ENCODE data around the gene NAV2.

The NAV2 gene

DNA sequence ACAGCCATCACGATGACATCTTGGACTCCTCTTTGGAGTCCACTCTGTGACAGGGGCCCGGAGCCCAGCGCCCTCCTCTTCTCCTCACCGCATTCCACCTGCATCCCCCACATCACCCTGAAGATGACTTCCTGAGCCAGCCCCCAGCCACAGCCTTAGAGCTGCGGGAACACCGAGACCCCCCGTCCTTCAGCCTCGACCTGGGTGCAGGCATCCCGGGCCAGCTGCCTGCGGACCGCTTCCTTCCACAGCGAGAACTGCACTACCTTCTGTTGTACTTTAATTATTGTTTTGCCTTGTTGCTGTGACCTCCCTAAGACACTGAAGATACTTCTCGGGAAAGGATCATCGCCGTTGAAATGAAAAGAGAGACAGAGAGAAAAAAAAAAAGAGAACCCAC is 405.6 kb downstream of the NAV2 start:
- DNase-seq (ENCODE audit: low read depth): no peak
- no peak overlapping the region for H3K4me3 ChIP-seq (ENCODE audit: low read depth, low read length)
- TF ChIP-seq, protein P1, sequence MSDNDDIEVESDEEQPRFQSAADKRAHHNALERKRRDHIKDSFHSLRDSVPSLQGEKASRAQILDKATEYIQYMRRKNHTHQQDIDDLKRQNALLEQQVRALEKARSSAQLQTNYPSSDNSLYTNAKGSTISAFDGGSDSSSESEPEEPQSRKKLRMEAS (IDR thresholded peaks at IDR 0.05; ENCODE audit: low read depth, low read length): no peak
- TF ChIP-seq MYC (IDR thresholded peaks at IDR 0.05; ENCODE audit: low read depth, low read length) (no peak), POLR2A (IDR thresholded peaks at IDR 0.05; ENCODE audit: extremely low read depth, insufficient read length) (no peak)
- TF ChIP-seq, protein P2, sequence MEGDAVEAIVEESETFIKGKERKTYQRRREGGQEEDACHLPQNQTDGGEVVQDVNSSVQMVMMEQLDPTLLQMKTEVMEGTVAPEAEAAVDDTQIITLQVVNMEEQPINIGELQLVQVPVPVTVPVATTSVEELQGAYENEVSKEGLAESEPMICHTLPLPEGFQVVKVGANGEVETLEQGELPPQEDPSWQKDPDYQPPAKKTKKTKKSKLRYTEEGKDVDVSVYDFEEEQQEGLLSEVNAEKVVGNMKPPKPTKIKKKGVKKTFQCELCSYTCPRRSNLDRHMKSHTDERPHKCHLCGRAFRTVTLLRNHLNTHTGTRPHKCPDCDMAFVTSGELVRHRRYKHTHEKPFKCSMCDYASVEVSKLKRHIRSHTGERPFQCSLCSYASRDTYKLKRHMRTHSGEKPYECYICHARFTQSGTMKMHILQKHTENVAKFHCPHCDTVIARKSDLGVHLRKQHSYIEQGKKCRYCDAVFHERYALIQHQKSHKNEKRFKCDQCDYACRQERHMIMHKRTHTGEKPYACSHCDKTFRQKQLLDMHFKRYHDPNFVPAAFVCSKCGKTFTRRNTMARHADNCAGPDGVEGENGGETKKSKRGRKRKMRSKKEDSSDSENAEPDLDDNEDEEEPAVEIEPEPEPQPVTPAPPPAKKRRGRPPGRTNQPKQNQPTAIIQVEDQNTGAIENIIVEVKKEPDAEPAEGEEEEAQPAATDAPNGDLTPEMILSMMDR (IDR thresholded peaks at IDR 0.05; ENCODE audit: low read depth, low read length): no peak

DNA sequence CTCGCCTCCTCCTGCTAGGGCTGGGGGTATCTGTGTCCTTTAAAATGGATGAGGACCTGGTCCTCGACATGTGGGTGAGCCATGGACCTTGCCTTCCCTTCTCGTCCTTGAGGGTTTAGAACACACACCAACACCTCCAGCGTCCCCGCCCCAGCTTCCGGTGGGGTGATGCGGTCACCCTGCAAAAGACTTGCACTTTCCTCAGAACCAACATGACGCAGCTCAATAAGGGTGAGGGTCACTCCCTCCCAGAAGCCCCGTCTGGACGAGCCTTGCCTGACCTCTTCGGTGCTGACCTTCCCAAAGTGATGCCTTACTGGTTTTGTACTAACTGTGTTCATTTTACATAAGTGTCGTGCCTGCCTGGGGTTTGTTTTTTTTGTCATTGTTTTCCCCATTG is 406.7 kb downstream of the NAV2 start:
- H3K4me3 ChIP-seq (ENCODE audit: low read depth, low read length): no peak overlapping the region
- no peak for TF ChIP-seq POLR2A (IDR thresholded peaks at IDR 0.05; ENCODE audit: extremely low read depth, insufficient read length)
- no peak for DNase-seq (ENCODE audit: low read depth)

DNA sequence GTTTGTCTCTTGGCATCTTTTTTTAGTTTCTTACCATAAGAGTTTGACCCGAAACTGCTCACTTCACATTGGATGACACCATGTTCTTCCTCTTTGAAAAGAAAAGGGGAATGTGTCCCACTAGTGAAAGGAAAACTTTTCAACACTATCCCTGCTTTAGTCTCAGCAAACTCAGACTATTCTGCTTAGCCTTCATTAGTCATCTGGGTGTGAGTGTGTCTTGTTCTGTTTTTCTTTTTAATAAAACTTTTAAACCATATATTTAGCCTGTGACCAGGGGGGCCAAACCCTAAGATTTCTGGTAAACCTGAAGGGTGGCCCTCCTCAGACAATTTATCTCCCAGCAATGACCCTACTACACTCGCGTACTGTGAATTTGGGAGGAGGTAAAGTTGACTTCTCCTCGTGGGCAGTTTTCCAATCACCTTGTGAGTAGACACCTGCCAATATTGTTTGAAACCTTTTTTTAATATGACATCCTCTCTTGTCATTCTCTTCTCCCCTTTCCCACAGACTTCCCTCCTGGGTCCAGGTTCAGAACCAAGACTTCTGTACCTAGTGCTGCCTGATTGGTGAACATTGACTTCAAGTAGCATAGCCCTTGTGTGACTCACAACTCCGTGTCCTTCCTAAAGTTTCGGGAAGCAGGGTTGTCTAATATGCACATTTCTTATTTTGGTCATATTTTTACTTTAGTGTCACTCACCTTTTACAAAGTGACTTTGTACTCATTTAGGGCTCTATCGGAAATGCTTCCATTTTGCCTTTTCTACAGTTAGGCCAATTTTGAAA is 407.7 kb downstream of the NAV2 start:
- DNase-seq (ENCODE audit: low read depth): no peak
- TF ChIP-seq, protein P2 (IDR thresholded peaks at IDR 0.05; ENCODE audit: low read depth, low read length): no peak
- TF ChIP-seq MYC (IDR thresholded peaks at IDR 0.05; ENCODE audit: low read depth, low read length): no peak
- no peak for TF ChIP-seq POLR2A (IDR thresholded peaks at IDR 0.05; ENCODE audit: extremely low read depth, insufficient read length)
- TF ChIP-seq, protein P1 (IDR thresholded peaks at IDR 0.05; ENCODE audit: low read depth, low read length): no peak
- H3K4me3 ChIP-seq (ENCODE audit: low read depth, low read length): no peak overlapping the region

DNA sequence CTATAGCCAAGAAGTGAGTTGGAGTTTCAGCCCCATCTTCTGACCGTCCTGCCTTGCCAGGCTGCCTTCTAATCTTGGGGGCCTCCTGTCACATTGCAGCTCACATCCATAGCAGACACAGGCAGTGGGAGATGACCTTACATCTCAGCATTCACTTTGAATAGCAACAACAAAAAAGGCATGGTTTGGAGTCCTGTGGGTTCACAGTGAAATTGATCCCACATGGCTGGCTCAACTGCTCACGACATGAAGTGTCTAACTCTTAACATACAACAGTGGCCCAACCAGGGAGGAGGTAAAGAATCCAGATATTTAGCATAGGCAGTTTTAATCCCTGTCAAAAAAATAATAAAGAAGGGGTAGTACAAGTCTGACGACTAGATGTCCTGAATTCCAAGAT is 409.5 kb downstream of the NAV2 start:
- no peak for DNase-seq (ENCODE audit: low read depth)
- TF ChIP-seq, protein P1 (IDR thresholded peaks at IDR 0.05; ENCODE audit: low read depth, low read length): no peak
- TF ChIP-seq, protein P2 (IDR thresholded peaks at IDR 0.05; ENCODE audit: low read depth, low read length): no peak
- no peak for TF ChIP-seq MYC (IDR thresholded peaks at IDR 0.05; ENCODE audit: low read depth, low read length)
- no peak for TF ChIP-seq POLR2A (IDR thresholded peaks at IDR 0.05; ENCODE audit: extremely low read depth, insufficient read length)

DNA sequence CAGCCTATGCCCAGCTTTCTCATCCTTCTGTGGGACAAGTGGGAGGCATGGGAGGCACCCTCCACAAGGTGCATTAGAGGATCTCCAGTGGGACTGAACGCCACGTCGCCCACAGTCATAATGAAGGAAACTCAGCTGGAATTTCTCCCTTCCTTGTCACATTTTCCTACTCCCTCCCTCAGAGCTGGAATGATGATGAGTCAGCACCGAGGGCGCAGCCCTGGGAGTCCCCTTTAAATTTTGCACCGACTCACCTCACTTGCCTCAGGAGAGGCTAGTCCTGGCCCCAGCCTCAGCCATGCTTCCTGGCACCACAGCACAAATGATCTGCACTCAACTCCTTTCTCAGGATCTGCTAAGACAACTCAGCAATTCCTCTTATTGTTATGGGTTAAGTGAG is 413.3 kb downstream of the NAV2 start:
- TF ChIP-seq MYC (IDR thresholded peaks at IDR 0.05; ENCODE audit: low read depth, low read length) (no peak), POLR2A (IDR thresholded peaks at IDR 0.05; ENCODE audit: extremely low read depth, insufficient read length) (no peak)
- TF ChIP-seq, protein P1 (IDR thresholded peaks at IDR 0.05; ENCODE audit: low read depth, low read length): no peak
- DNase-seq (ENCODE audit: low read depth): no peak
- H3K4me3 ChIP-seq (ENCODE audit: low read depth, low read length): no peak overlapping the region

More for the DNA sequence above, 409.5 kb downstream of the NAV2 start:
- H3K4me3 ChIP-seq (ENCODE audit: low read depth, low read length): no peak overlapping the region

DNA sequence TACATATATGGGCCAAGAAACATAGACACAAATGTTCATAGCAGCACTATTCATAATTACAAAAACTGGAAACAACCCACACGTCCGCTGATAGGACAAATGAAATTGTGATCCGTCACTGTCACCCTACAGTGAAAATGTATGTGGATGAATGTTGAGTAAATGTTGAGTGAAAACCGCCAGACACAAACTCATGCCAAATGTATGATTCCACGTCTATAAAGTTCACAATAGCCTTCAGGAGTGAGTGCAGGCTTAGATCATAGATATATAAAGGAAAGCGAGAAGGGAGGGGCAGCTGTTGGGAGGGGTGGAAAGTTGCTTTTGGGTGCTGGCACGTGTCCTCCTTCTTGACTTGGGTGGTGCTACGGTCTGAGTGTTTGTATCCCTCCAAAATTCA is 414.1 kb downstream of the NAV2 start:
- DNase-seq (ENCODE audit: low read depth): no peak
- TF ChIP-seq MYC (IDR thresholded peaks at IDR 0.05; ENCODE audit: low read depth, low read length) (no peak), POLR2A (IDR thresholded peaks at IDR 0.05; ENCODE audit: extremely low read depth, insufficient read length) (no peak)
- TF ChIP-seq, protein P2 (IDR thresholded peaks at IDR 0.05; ENCODE audit: low read depth, low read length): no peak
- TF ChIP-seq, protein P1 (IDR thresholded peaks at IDR 0.05; ENCODE audit: low read depth, low read length): no peak
- no peak overlapping the region for H3K4me3 ChIP-seq (ENCODE audit: low read depth, low read length)

Data from NB4 (cell line).